ENCODE results near the gene DYNLT4. TPM values are rescaled to one million over a fixed set of nuclear protein-coding genes. Genes with fewer than 3 reads are reported as not detected.
A peak's percentile ranks its signal among the peaks of the same experiment; 100 is the strongest.
"Not testable (repeated sequence)": the region's sequence is repeated elsewhere in the genome, so short reads cannot be mapped to it uniquely, and the experiment has no call there.

The DYNLT4 gene
- total RNA-seq, 1 donor, result not detected

- no peak for DNase-seq (ENCODE audit: low read depth)
- no peak for TF ChIP-seq CTCF (IDR thresholded peaks at IDR 0.05; ENCODE audit: insufficient read depth, low read depth, low read length)
- peak overlapping the region; percentile 95 for H3K4me3 ChIP-seq (ENCODE audit: low read depth, low read length)
Observed at GRCh38 chr1:44777547-44777946, 29.6 kb downstream of the DYNLT4 start.

- TF ChIP-seq CTCF (IDR thresholded peaks at IDR 0.05; ENCODE audit: insufficient read depth, low read depth, low read length), result no peak
- peak overlapping the region; percentile 95 for H3K4me3 ChIP-seq (ENCODE audit: low read depth, low read length)
- DNase-seq (ENCODE audit: low read depth), result no peak
Observed at GRCh38 chr1:44776730-44777068, 30.5 kb downstream of the DYNLT4 start.

- H3K4me3 ChIP-seq (ENCODE audit: low read depth, low read length), result peak overlapping the region; percentile 95
- DNase-seq (ENCODE audit: low read depth), result peak; percentile 27
- TF ChIP-seq CTCF (IDR thresholded peaks at IDR 0.05; ENCODE audit: insufficient read depth, low read depth, low read length), result no peak
Observed at GRCh38 chr1:44775930-44776729, 31.0 kb downstream of the DYNLT4 start.

DNA sequence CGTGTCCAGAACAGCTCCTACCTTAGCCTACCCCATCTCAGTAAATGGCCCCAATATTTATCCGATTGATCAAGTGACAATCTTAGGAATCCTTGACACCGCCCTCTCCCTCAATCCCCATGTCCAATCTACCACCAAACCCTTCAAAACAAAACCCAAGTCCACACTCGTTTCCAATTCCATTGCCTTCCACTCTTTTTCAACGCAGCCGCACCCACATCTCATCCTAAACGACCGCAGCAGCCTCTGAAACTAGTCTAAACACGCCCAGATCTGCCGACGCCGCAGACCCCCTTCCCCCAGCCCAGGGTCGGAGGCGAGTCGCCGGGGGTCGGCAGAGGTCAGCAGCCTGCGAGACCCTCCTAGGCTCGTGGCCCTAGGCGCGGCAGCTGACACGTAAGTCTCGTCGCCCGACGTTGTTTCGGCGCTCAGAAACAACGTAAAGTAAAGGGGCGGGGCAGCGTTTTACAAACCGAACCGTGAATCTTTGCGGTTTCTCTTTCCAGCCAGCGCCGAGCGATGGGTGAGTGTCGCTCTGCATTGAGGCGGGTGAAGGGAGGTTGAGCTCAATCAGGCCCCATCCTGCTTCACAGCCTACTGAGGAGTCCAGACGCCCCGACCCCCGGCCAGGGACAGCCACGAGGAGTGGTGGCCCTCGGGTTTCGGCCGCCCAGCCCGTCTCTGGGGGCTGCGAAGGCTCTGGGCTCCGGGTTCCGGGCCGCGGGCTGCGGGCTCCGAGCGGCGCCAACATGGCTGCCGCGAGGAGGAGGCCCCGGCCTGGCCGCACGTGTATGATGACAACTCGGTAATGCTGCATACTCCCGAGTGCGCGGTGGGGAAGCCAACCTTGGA lies 31.8 kb downstream of the DYNLT4 start, which contains the start of gene RPS8:
Gene RPS8, plus strand, starts transcription at position 463 of the 852 bp plus-strand sequence. Its CDS starts 57 bp downstream, at position 520.
- peak within 1 kb of the TSS; percentile 95 for H3K4me3 ChIP-seq (ENCODE audit: low read depth, low read length)
- no peak for TF ChIP-seq CTCF (IDR thresholded peaks at IDR 0.05; ENCODE audit: insufficient read depth, low read depth, low read length)
- DNase-seq (ENCODE audit: low read depth), result peak; percentile 95

- not testable (repeated sequence) for H3K4me3 ChIP-seq (ENCODE audit: low read depth, low read length); DNase-seq (ENCODE audit: low read depth)
Observed at GRCh38 chr1:44766421-44766820, 40.7 kb downstream of the DYNLT4 start.

DNA sequence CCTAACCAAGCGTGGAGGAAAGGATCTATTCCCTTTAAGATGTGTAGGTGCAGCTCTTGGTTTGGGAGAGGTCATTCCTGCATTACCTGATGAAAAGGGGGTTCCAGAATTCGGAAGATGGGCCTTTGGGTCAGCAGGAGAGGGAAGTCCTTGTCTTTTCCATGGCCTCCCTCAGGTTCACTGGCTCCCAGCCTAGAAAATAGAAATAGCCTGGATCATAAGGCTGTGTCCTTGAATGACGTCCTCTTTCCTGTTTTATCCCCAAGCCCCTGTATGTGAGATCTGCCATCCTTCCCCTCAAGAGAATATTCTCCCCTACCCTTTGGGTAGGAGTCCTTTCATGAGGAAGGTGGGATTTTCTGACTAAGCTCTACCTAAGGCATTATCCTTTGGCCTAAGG lies 46.3 kb downstream of the DYNLT4 start:
- no peak for DNase-seq (ENCODE audit: low read depth)
- no peak for TF ChIP-seq CTCF (IDR thresholded peaks at IDR 0.05; ENCODE audit: insufficient read depth, low read depth, low read length)
- H3K4me3 ChIP-seq (ENCODE audit: low read depth, low read length), result no peak overlapping the region

GRCh38 chr1:44759077-44759476 lies 48.1 kb downstream of the DYNLT4 start:
- TF ChIP-seq CTCF (IDR thresholded peaks at IDR 0.05; ENCODE audit: insufficient read depth, low read depth, low read length), result no peak
- no peak overlapping the region for H3K4me3 ChIP-seq (ENCODE audit: low read depth, low read length)

More at GRCh38 chr1:44759077-44759476, 48.1 kb downstream of the DYNLT4 start:
- DNase-seq (ENCODE audit: low read depth), result no peak

Measured in fibroblast of villous mesenchyme (primary cell).